GM18498 (cell line): ENCODE results near the gene BACH2.
"Not testable (repeated sequence)": the region's sequence is repeated elsewhere in the genome, so short reads cannot be mapped to it uniquely, and the experiment has no call there.

Source experiments
- ATAC-seq: cut with Tn5 transposase; IDR thresholded peaks from one replicate; pipeline ENCODE4 v1.9.1; 2021; ENCODE audit warnings: mild to moderate bottlenecking, moderate library complexity; ENCODE audit not compliant: unreplicated experiment

The BACH2 gene

DNA sequence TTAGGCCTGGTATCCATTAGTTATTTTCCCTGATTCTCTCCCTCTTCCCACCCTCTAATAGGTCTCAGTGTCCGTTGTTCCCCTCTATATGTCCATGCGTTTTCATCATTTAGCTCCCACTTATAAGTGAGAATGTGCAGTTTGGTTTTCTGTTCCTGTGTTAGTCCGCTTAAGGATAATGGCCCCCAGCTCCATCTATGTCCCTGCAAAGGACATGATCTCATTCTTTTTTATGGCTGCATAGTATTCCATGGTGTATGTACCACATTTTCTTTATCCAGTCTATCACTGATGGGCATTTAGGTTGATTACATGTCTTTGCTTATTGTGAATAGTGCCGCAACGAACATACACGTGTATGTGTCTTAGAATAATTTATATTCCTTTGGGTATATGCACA lies 14.4 kb downstream of the BACH2 start:
- ATAC-seq = not testable (repeated sequence)

DNA sequence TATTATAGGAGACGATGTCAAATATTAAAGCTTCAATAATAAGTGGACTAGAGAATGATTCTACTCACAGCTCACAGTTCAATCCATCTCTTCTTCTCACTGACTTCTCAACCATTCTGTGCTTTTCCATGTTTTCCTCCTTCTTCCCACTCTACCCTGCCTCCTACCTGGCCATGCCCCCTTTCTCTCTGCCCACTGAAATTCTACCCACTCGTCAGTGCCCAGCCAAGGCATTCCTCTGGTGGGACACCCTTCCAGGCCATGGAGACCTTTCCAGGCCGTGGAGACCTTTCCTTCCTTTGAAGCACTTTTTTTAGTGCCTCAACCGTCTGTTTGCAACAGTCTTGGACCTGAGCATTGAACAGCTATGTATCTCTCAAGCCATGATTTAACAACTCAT lies 18.5 kb downstream of the BACH2 start:
- no peak for ATAC-seq

DNA sequence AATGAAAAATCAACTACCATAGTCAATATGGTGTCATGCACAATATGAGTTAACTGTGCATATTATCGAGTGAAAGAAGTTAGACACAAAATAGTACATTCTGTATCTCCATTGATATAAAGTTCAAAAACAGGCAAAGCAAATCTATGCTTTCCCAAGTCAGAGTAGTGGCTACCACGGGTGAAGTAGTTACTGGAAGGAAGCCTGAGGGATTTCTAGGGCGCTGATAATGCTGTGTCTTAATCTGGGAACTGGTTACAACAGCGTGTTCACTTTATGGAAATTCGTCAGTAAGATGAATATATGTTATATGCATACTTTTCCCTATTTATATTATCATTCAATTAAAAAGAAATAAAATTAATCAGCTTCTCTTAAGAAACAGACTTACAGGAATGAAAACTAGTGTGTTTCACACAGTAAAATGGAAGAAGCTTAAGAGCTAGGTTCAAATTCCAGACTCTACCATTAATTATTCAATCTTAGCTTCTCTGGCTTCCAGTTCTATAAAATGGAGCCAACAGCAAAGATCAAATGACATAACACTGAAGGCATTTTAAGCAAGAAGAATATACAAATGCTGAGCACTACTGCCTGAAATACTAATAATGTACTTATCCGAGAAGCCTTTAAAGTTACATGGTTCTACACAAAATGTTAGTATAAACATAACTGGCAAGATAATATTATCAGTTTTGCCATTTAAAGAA lies 19.2 kb downstream of the BACH2 start:
- ATAC-seq = no peak

DNA sequence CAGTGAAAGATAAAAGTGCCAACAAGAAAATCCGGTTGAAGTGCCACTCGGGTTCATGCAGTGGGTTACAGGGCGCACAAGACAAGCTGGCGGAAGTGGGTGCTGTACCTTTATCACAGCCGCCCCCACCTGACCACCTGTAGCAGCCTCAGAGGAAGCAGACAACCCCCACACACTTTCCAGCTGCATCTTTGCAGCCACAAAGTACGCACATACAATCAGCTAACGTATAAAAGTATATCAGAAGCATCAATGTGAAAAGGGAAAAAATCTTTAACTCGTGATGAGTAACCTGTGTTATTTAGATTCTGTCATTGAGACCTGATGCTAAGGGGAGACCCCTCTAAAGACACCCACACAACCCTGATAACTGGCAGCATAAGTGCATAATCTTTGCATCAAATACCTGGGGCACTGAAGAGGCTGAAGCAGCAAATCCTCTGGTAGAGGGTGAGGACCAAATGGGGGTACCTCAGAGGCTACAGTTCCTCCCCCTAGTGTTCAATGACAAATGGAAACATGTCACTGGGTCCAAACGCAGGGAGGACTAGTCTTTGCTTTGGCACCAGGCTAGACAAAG lies 22.1 kb downstream of the BACH2 start:
- ATAC-seq = peak; percentile 80

DNA sequence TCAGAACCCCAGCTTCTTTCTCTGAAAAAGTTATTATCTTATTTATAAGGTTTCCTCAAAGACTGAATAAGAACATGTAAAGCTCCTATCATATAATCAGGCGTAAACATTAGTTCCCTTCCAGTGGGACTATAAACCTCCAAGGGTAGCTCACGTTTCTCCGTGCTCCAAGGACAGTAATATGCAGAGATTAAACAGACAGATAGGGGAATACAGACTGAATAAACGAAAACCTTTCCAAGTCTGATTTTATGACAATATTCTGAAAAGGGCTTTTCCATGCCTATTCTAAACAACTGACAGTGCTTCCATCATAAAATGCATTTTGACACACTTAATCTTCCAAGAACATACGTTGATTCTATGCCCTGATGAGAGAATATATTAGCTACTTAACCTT lies 22.8 kb downstream of the BACH2 start:
- no peak for ATAC-seq

DNA sequence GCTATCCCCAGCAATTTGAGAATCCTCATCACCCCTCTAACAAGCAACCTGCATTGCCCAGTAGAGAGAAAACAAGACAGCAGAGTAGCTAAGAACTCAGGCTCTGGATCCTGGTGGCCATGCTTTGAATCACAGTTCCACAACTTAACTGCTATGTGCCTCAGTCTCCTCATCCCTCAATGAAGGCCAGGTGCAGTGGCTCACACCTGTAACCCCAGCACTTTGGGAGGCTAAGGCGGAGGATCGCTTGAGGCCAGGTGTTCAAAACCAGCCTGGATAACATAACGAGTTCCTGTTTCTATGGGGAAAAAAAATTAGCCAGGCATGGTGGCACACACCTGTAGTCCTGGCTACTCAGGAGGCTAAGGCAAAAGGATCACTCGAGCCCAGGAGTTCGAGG lies 23.7 kb downstream of the BACH2 start:
- ATAC-seq = no peak

DNA sequence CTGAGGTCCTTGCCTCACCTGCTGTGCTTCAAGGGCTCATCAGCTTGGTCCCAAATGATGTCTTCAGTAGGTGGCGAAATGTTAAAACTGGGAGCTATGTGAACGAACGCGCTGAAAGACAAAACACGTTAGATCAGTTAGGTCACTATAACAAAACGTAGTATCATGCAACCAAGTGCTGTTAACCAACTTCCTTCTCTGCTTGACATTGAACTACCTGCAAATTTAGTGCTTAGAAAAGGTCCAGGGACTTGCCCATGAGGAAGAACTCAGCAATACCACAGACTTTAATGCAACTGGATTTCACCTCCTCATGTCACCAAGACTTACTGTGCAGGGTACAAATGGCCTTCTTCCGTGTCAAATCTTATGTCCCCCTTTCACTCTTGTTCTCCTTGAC lies 24.8 kb downstream of the BACH2 start:
- ATAC-seq = no peak

DNA sequence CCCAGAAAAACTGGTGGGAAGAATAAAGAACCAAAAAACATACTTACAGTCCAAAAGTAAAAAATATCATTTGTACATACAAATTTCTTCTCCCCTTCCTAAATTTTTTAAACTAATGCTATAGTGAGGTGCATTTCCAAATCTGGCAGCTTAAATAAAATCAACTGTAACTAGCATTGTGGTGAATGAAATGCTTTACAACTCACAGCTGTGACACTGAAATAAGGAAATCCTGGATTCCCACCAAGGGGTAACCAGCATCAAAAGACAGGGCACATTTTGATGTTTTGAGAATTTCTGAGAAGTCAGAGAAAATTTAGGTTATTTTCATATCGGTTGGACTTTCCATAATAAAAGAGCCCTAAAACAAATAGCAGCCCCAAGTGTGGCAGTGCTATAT lies 27.3 kb downstream of the BACH2 start:
- ATAC-seq = no peak

DNA sequence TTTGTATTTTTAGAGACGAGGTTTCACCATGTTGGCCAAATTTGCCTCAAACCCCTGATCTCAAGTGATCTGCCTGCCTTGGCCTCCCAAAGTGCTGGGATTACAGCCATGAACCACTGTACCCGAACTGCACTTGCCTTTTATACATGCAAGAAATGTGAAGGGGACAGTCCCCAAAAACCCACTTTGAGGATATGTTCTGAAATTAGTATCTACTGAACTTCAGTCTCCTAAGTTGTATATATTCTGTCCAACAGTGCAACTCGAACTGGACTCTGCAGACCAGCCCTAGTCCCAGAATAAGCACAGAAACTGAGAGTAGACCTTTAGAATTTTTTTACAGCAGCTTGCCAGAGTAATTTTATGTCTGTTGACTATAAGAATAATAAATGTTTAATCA lies 28.5 kb downstream of the BACH2 start:
- no peak for ATAC-seq

DNA sequence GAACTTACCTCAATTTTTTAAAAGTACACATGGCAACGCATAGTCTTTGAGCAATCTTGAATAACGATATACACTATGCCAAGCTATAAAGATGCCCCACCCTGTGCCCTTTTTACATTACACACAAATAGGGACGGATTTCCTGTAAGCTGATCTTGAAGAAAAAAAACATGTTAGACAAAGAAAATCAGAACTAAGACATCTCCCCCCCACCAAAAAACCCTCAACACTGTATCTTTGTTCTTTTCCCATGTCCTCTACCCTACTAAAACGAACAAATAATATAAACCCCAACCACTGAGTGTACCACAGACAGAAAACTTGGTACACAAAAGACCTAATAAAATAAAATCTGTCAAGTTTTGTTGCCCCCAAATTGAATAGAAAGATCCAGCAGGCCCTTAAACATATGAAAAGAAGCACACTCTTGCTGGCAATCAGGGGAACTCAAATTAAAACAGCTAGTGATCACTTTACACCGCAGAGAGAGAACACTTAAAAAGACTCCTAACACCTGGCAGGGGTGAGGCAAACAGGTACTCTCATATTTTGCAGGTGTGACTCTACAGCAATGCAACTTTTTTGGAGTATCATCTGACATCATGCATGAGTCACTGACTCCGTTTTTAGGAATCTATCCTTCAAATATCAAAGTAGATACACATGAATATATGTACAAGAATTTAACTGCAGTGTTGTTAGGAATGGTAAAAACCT lies 29.6 kb downstream of the BACH2 start:
- no peak for ATAC-seq

DNA sequence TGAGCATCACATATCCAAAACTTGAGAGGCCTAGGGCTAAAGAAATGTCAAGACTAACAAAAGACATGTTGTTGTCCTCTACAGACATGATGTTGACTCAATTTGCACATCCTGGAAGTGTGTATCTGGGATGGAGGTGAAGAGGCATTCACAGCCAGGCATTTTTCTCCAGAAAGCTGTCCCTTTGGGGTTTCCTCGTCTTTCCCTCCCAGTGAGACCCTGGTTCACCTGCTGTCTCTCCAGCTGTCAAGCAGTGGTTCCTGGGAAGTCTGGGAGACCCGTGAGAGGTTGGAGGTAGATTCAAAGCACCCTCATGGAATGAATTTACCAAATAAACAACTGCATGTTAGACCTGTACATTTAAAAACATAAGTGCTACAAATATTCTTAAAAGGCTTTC lies 32.1 kb downstream of the BACH2 start:
- no peak for ATAC-seq

DNA sequence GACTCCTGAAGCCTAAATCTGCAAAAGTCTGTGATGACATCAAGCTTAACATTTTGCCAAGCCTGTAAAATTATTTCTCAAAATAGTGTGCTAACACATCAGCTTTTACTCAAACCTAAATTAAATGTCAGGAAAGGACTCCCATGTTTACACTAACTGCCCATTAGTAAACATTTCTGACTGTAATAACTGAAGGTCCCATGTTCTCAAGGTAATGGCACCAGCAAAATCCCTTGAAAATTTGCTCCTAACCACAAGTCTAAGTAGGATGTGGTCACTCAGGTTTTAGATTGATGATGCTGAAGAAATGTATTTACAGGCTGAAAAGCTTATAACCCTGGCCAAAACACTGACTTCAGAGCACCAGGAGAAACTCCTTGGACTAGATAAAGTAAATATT lies 33.0 kb downstream of the BACH2 start:
- no peak for ATAC-seq

DNA sequence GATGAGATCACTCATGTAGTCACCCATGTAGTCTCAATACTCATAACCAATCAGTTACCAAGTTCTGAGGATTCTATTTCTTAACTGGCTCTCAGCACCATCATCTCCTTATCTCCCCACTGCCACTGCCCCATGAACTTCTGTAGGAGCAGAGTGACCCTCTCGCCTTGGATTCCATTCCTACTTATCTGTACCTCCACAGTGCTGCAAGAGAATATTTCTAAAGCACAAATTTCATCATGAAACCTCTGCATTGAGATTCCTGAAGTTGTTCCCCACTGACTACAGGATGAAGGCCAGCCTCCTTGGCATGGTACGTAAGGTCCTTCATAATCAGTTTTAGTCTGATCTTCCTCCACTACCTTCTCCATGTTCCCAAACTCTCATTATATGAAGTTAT lies 34.8 kb downstream of the BACH2 start:
- ATAC-seq = no peak

DNA sequence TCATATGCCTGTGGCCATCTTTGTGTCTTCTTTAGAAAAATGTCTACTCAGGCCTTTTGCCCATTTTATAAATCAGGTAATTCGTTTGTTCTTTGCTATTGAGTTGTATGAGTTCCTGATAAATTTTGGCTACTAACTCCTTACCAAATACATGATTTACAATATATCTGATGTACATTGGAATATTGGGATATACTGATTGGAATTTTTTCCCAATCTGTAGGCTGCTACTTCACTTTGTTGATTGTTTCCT lies 39.2 kb downstream of the BACH2 start:
- no peak for ATAC-seq

DNA sequence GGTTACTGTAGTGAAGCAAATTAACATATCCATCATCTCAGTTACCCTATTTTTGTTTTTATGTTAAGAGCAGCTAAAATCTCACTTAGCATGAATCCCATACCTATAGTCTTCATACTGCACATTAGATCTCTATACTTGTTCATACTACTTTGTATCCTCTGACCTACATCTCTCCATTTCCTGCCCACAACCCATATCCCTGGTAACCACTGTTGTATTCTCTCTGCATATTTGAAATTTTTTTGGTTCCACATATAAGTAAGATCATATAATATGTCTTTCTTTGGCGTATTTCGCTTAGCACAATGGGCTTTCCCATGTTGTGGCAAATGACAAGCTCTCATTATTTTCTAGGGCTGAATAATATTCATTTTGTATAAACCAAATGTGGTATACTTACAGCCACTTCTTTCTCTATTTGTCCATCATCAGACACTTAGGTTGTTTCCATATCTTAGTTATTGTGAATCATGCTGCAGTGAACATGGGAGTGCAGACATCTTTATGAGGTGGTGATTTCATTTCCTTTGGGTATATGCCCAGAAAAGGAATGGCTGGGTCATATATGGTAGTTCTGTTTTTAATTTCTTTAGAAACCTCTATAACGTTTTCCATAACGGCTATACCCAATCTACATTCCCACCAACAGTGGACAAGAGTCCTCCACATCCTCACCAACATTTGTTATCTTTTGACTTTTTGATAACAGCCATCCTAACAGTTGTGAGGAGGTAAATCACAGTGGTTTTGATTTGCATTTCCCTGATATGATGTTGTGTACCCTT lies 39.8 kb downstream of the BACH2 start:
- no peak for ATAC-seq

DNA sequence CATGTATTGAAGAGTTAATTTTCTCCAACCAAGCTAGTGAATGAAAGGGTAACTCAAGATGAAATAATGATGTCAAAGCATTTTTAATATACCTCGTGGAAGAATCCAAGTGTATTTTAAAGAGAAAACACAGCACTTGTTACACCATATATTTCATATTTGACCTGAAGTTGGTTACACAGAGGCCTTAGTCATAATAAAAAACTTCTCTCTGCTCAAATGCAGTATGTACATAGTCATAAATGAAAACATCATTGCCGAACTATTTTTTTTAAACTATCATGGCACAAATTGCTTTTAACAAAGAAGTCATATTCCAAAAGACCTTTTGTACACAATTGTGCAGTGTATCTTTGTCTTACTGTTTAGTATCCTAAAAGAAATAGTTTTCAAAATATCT lies 43.0 kb downstream of the BACH2 start:
- ATAC-seq = no peak

DNA sequence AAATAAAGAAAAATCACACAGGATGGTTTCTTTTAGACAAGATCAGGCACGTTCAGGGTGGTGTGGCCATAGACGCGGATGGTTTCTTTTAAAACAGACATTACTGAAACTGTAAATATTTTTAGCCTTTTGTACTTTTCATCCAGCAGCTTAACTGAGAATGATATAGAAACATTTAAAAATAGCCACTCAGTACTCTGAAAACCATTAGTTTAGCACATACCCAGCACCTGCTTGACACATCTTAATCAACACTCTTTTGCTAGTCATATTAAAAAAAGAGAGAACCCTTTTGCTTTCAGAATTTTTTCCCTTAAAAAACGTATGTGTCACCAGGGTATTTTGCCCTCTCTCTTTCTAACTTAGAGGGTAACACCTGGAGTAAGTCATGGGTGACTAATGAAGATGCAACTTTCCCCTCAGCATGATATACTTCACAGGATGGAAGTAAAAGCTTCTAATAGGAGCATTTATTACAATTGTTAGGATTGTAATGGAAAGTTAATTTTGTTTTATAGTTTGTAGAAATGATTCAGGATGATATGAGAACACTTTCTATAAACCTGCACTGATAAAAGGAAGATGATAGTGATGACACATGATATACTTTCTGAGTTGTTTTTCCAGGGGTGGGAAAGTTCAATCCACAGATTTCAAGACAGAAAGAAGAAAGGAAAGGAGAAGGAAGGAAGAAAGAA lies 45.2 kb downstream of the BACH2 start:
- peak; percentile 94 for ATAC-seq

DNA sequence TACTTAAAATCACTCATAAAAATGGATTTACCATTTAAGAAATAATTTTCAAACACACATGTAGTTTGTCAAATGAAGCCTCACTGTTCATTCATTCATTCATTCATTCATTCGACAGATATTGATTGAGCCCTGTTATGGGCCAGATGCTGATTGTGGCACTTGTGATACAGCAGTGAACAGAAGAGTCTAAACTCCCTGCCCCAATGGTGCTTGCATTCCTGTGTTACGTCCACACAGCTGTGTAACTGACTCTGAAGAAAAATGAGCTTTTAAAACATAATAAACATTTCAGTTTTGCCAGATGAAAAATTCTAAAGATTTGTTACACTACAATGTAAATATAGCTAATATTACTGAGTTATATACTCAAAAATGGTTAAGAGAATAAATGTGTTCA lies 46.2 kb downstream of the BACH2 start:
- no peak for ATAC-seq

DNA sequence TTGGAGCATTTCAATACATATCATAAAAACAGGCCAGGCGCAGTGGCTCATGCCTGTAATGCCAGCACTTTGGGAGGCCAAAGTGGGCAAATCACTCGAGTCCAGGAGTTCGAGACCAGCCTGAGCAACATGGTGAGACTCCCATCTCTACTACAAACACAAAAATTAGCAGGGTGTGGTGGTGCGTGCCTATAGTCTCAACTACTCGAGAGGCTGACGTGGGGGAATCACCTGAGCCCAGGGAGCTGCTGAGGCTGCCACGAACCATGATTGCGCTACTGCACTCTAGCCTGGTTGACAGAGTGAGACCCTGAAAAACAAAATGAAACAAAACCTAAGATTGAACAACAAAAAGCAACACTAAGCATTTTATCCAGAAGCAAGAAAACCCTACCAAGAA lies 47.2 kb downstream of the BACH2 start:
- no peak for ATAC-seq

DNA sequence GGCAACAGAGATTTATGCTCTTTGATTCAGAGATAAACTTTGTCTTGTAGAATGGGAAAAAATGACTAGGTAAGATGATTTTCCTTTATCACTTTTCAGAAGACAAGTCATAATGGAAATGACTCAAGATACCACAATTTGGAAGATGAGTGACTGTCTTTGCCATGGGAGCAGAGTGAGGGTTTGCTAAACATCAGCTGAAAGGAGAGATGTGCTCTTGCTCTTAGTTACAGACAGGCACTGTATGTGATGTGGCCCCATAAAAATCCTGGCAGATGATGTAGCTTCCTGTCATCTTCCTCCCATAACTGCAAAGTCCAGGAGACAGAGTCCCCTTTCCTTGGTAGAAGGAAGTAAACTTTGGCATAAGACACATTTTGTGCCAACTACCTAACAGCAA lies 47.6 kb downstream of the BACH2 start:
- ATAC-seq = no peak

DNA sequence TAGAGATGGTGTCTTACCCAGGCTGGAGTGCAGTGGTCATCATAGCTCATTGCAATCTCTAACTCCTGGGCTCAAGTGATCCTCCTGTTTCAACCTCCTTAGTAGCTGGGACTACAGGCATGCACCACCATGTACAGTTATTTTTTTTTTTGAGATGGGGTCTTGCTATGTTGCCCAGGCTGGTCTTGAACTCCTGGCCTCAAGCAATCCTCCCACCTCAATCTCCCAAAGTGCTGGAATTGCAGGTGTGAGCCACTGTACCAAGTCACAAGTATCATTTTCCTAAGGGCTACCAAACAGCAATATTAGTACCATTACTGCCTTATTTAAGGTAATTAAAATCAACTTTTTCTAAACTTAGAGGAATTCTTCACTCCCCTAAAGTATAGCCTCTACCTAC lies 49.4 kb downstream of the BACH2 start:
- ATAC-seq = no peak
